MM.1S (cell line): ENCODE data around the gene EIF3I.

Source experiments
- DNase-seq: peaks from one replicate; pipeline ENCODE4 v3.0.0-alpha.2; 2015
- H2AFZ ChIP-seq: fragments of 300-600 bp; sonication (generic); 2 replicates; pipeline ENCODE4 v1.6.0; 2016; ENCODE audit warnings: antibody characterized with exemption, low read length
- H3F3A ChIP-seq: fragments of 300-600 bp; sonication (generic); 2 replicates; pipeline ENCODE4 v1.6.1; 2016; ENCODE audit warnings: mild to moderate bottlenecking, antibody characterized with exemption, low read length, moderate library complexity, mixed read lengths; ENCODE audit not compliant: insufficient read depth
- H3K27ac ChIP-seq: fragments of 300-600 bp; sonication (generic); 2 replicates; pipeline ENCODE4 v1.5.1; 2016; ENCODE audit warnings: mild to moderate bottlenecking, low read length
- H3K27me3 ChIP-seq: fragments of 300-600 bp; sonication (generic); replicated peaks from 2 replicates; pipeline ENCODE4 v1.6.0; 2016; ENCODE audit warnings: low read length; ENCODE audit not compliant: insufficient read depth
- H3K36me3 ChIP-seq: fragments of 300-600 bp; sonication (generic); replicated peaks from 2 replicates; pipeline ENCODE4 v1.6.1; 2016; ENCODE audit warnings: mild to moderate bottlenecking, low read length, mixed read lengths; ENCODE audit not compliant: insufficient read depth
- H3K4me1 ChIP-seq: fragments of 300-600 bp; sonication (generic); 2 replicates; pipeline ENCODE4 v1.6.1; 2016; ENCODE audit warnings: low read length, mixed read lengths
- H3K4me2 ChIP-seq: fragments of 300-600 bp; sonication (generic); 2 replicates; pipeline ENCODE4 v1.6.0; 2016; ENCODE audit warnings: low read depth, low read length
- H3K4me3 ChIP-seq: fragments of 300-600 bp; sonication (generic); 2 replicates; pipeline ENCODE4 v1.5.1; 2016; ENCODE audit warnings: low read length, mixed read lengths
- H3K79me2 ChIP-seq: fragments of 300-600 bp; sonication (generic); 2 replicates; pipeline ENCODE4 v1.6.1; 2016; ENCODE audit warnings: mixed run types, low read length, mixed read lengths
- H3K9ac ChIP-seq: fragments of 300-600 bp; sonication (generic); 2 replicates; pipeline ENCODE4 v1.6.1; 2016; ENCODE audit warnings: low read length, mixed read lengths
- H3K9me2 ChIP-seq: fragments of 300-600 bp; sonication (generic); replicated peaks from 2 replicates; pipeline ENCODE4 v1.6.1; 2016; ENCODE audit warnings: mild to moderate bottlenecking, low read length, mixed read lengths; ENCODE audit not compliant: insufficient read depth
- H3K9me3 ChIP-seq: fragments of 300-600 bp; sonication (generic); replicated peaks from 2 replicates; pipeline ENCODE4 v1.6.1; 2016; ENCODE audit warnings: mild to moderate bottlenecking, low read length, mixed read lengths; ENCODE audit not compliant: insufficient read depth
- H4K20me1 ChIP-seq: fragments of 300-600 bp; sonication (generic); 2 replicates; pipeline ENCODE4 v1.6.1; 2016; ENCODE audit warnings: mild to moderate bottlenecking, low read length, moderate library complexity, mixed read lengths; ENCODE audit not compliant: insufficient read depth
- CTCF ChIP-seq: fragments of 300-600 bp; sonication (generic); IDR thresholded peaks from 2 replicates; pipeline ENCODE4 v1.5.1; 2016; ENCODE audit warnings: antibody characterized with exemption, low read length, mixed read lengths
- EZH2 ChIP-seq: fragments of 300-600 bp; sonication (generic); optimal IDR thresholded peaks from 2 replicates; pipeline ENCODE3; 2017; ENCODE audit warnings: low read depth, mild to moderate bottlenecking, antibody characterized with exemption, low read length, mixed read lengths
- EZH2phosphoT487 ChIP-seq: fragments of 300-600 bp; sonication (generic); IDR thresholded peaks from 2 replicates; pipeline ENCODE4 v1.6.1; 2018; ENCODE audit warnings: antibody characterized with exemption, low read length

Gene EIF3I

GRCh38 chr1:32204943-32205361 lies 17.3 kb upstream of the EIF3I start:
- TF ChIP-seq CTCF: no peak
- no peak for TF ChIP-seq EZH2
- no peak for TF ChIP-seq EZH2phosphoT487
- H4K20me1 ChIP-seq: peaks cover 1% of the 10 kb centered on the region; the same call in 1 of the 2 replicates
- 0 out of 2 replicates have a peak, but pooled peaks cover 3% of the 10 kb centered on the region for H3K27me3 ChIP-seq
- peak overlapping the region; percentile 93; the same call in 1 of the 2 replicates for H3K9ac ChIP-seq
- H2AFZ ChIP-seq: peak overlapping the region; percentile 93
- peaks cover 10% of the 10 kb centered on the region for H3F3A ChIP-seq
- no peaks in the 10 kb centered on the region for H3K9me2 ChIP-seq
- H3K27ac ChIP-seq: no peak overlapping the region
- peak overlapping the region; percentile 100 for H3K4me2 ChIP-seq
- H3K4me3 ChIP-seq: peak overlapping the region; percentile 89
- no peaks in the 10 kb centered on the region for H3K9me3 ChIP-seq
- no peak for DNase-seq
- H3K4me1 ChIP-seq: peaks cover 28% of the 10 kb centered on the region
- peaks cover 9% of the 10 kb centered on the region for H3K79me2 ChIP-seq
- no peaks in the 10 kb centered on the region for H3K36me3 ChIP-seq

- peak within 1 kb of the TSS; percentile 93 for H2AFZ ChIP-seq
- peak; percentile 89 for DNase-seq
- H3K9me2 ChIP-seq: no peaks in the 10 kb centered on the region
- H4K20me1 ChIP-seq: no peaks in the 10 kb centered on the region
- peak within 1 kb of the TSS; percentile 100 for H3K4me2 ChIP-seq
- H3F3A ChIP-seq: 0 out of 2 replicates have a peak, but pooled peaks cover 4% of the 10 kb centered on the region
- no peaks in the 10 kb centered on the region for H3K36me3 ChIP-seq
- TF ChIP-seq EZH2: no peak
- no peak for TF ChIP-seq CTCF
- TF ChIP-seq EZH2phosphoT487: no peak
- H3K9me3 ChIP-seq: no peaks in the 10 kb centered on the region
- peaks cover 9% of the 10 kb centered on the region for H3K79me2 ChIP-seq
- H3K27ac ChIP-seq: 0 out of 2 replicates have a peak within 1 kb of the TSS, but pooled peaks have one; percentile 3
- H3K4me3 ChIP-seq: peak within 1 kb of the TSS; percentile 89
- peaks cover 21% of the 10 kb centered on the region for H3K4me1 ChIP-seq
- H3K9ac ChIP-seq: peak within 1 kb of the TSS; percentile 93
- H3K27me3 ChIP-seq: no peaks in the 10 kb centered on the region
Measured at GRCh38 chr1:32205401-32206370, 16.5 kb upstream of the EIF3I start, which contains the start of gene IQCC. IQCC (plus strand) TSS chr1:32205671; CDS start chr1:32205682, 11 bp downstream.

DNA sequence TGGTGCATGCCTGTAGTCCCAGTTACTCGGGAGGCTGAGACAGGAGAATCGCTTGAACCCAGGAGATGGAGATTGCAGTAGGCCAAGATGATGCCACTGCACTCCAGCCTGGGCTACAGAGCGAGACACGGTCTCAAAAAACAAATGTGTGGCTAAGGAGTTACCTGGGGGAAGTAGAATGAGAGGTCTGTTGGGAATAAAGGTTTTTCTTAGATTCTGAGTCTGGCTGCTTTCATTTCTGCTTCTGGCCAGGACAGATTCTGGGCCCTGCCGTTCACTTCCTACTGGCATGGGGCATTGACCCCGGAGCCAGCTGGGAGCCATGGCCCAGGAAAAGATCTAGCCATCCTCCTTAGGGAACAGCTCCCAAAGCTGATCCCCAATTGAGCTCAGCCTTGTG lies 13.7 kb upstream of the EIF3I start:
- Histone ChIP-seq H4K20me1 (no peaks in the 10 kb centered on the region), H3K9me3 (no peaks in the 10 kb centered on the region), H3K4me1 (peaks cover 7% of the 10 kb centered on the region; the same call in 1 of the 2 replicates), H3F3A (no peaks in the 10 kb centered on the region), H2AFZ (no peak overlapping the region), H3K79me2 (peaks cover 9% of the 10 kb centered on the region), H3K27ac (no peak overlapping the region), H3K4me3 (no peak overlapping the region), H3K9me2 (no peaks in the 10 kb centered on the region), H3K9ac (no peak overlapping the region), H3K36me3 (no peaks in the 10 kb centered on the region), H3K27me3 (no peaks in the 10 kb centered on the region), H3K4me2 (no peak overlapping the region)
- no peak for DNase-seq
- TF ChIP-seq CTCF (no peak), EZH2 (no peak), EZH2phosphoT487 (no peak)
